Type B pancreatic cell (in vitro differentiated cells): ENCODE data around the gene TPSG1. TPM values are rescaled to one million over a fixed set of nuclear protein-coding genes. Genes with fewer than 3 reads are reported as not detected.

ENCODE experiments used
- DNase-seq: peaks from one replicate; pipeline ENCODE4 v3.0.0; 2021; ENCODE audit warnings: mixed read lengths; ENCODE audit not compliant: unreplicated experiment; ENCODE audit errors: extremely low spot score
- H3K27ac Mint-ChIP-seq: 2 replicates; pipeline ENCODE4 v1.8.0; 2021; ENCODE audit warnings: mild to moderate bottlenecking, mixed read lengths
- H3K27me3 Mint-ChIP-seq: 2 replicates; pipeline ENCODE4 v1.8.0; 2021; ENCODE audit warnings: mixed read lengths
- H3K36me3 Mint-ChIP-seq: 2 replicates; pipeline ENCODE4 v1.8.0; 2021; ENCODE audit warnings: mixed read lengths
- H3K4me1 Mint-ChIP-seq: one replicate; pipeline ENCODE4 v1.8.0; 2021; ENCODE audit warnings: mixed read lengths; ENCODE audit not compliant: unreplicated experiment
- H3K4me3 Mint-ChIP-seq: 2 replicates; pipeline ENCODE4 v1.8.0; 2021; ENCODE audit warnings: mild to moderate bottlenecking, mixed read lengths
- H3K9me3 Mint-ChIP-seq: 2 replicates; pipeline ENCODE4 v1.8.0; 2021; ENCODE audit warnings: mixed read lengths
- total RNA-seq: library from RNA; stranded (reverse); gene quantifications from 2 replicates; pipeline ENCODE4 v1.2.1, GENCODE V29; 2021; ENCODE audit warnings: low replicate concordance
- TF ChIP-seq, protein P1 (sequence below): fragments of 200-600 bp; sonication (generic); conservative IDR thresholded peaks from 2 replicates; pipeline ENCODE4 v1.5.0; 2021; ENCODE audit warnings: antibody characterized with exemption, mild to moderate bottlenecking

TPSG1 gene
- total RNA-seq, 1 donor from 2014 or later, result not detected

- H3K9me3 Mint-ChIP-seq, result no peaks in the 10 kb centered on the region
- DNase-seq, result no peak
- no peaks in the 10 kb centered on the region for H3K36me3 Mint-ChIP-seq
- H3K27ac Mint-ChIP-seq, result no peak overlapping the region
- TF ChIP-seq, protein P1, sequence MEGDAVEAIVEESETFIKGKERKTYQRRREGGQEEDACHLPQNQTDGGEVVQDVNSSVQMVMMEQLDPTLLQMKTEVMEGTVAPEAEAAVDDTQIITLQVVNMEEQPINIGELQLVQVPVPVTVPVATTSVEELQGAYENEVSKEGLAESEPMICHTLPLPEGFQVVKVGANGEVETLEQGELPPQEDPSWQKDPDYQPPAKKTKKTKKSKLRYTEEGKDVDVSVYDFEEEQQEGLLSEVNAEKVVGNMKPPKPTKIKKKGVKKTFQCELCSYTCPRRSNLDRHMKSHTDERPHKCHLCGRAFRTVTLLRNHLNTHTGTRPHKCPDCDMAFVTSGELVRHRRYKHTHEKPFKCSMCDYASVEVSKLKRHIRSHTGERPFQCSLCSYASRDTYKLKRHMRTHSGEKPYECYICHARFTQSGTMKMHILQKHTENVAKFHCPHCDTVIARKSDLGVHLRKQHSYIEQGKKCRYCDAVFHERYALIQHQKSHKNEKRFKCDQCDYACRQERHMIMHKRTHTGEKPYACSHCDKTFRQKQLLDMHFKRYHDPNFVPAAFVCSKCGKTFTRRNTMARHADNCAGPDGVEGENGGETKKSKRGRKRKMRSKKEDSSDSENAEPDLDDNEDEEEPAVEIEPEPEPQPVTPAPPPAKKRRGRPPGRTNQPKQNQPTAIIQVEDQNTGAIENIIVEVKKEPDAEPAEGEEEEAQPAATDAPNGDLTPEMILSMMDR, result no peak
- no peaks in the 10 kb centered on the region for H3K4me1 Mint-ChIP-seq
- H3K4me3 Mint-ChIP-seq, result no peak overlapping the region
- no peaks in the 10 kb centered on the region for H3K27me3 Mint-ChIP-seq
These were observed 510 bp downstream of the TPSG1 start for GRCh38 chr16:1224558-1224957.

DNA sequence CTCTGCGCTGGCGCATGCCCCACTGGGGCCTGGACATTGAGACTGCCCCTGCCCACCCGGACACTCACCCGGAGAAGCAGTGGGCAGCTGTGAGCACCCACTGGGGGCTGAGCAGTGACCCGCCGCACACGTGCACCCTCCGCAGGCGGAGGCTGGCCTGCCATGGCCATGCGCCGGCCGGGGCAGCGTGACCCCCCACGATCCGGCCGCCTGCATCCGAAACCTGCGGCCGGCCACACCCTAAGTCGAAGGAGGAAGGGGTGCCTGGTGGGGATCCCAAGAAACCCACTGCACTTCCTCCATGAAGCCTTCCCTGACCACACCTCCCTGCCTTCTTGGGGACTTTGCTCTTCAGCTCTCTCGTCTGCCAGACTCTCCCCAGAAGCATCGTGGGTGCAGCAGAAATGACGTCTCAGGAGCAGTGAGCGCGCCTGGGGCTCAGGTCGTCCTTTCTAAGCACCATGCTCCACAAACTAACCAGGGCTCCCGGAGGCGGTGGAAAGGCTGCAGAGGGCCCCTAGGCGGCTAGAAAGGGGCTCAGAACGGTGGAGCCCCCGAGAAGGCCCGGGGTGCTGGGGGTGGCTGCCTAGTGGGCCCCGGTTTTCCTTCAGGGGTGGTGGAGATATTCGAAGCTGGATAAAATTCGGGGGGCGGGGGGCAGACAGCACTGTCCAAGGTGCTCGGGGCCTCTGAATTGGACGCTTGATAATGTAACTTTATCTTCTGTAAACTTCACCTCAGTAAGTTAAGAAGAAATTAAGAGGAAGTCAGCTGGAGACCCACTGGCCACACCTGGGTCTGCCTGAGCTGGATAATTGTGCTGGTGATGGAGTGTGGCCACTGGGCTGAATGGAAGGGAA, 1.5 kb downstream of the TPSG1 start:
- TF ChIP-seq, protein P1, result no peak
- H3K27ac Mint-ChIP-seq, result no peak overlapping the region
- no peaks in the 10 kb centered on the region for H3K4me1 Mint-ChIP-seq
- H3K9me3 Mint-ChIP-seq, result no peaks in the 10 kb centered on the region
- DNase-seq, result no peak
- H3K4me3 Mint-ChIP-seq, result no peak overlapping the region
- H3K36me3 Mint-ChIP-seq, result no peaks in the 10 kb centered on the region
- H3K27me3 Mint-ChIP-seq, result no peaks in the 10 kb centered on the region

DNA sequence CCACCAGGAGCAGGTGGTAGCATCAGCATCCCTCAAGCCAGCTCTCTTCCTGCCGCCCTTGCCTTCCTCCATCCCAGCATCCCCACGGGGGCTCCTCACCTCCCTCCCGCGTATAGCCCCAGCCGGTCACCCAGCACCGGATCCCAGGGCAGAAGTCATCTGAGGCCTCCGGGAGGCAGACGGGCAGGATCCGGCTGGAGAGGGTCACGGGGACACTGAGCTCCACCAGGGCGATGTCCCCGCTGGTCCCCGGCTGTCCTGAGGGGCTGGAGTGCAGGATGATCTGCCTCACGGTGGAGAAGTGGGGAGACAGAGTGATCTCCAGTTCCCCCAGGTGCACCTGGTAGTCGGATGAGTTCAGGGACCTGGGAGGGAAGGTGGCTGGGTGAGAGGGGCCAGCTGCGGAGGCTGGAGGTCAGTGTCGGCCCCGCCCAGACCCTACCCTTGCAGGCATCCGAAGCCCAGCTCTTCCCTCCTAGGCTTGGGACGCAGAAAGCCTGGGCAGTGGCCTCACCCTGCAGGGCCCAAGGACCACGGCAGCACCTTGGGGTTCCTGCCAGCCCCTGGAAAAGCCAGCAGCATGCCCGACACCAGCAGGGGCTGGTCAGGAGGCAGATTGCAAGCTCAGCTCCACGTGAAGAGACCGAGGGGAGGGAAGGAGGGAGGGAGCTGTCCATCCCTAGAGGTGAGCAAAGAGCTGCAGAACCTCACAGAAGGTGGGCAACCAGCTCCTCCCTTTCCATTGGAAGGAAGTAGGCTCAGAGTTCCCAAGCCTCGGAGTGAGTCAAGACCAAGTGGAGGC, 2.3 kb downstream of the TPSG1 start:
- H3K4me1 Mint-ChIP-seq, result no peaks in the 10 kb centered on the region

GRCh38 chr16:1221628-1222552, 3.2 kb downstream of the TPSG1 start:
- no peaks in the 10 kb centered on the region for H3K36me3 Mint-ChIP-seq
- H3K4me1 Mint-ChIP-seq, result no peaks in the 10 kb centered on the region
- no peaks in the 10 kb centered on the region for H3K27me3 Mint-ChIP-seq

More for the DNA sequence above, 2.3 kb downstream of the TPSG1 start:
- no peak overlapping the region for H3K27ac Mint-ChIP-seq
- H3K4me3 Mint-ChIP-seq, result no peak overlapping the region
- no peak for DNase-seq
- H3K9me3 Mint-ChIP-seq, result no peaks in the 10 kb centered on the region
- no peaks in the 10 kb centered on the region for H3K36me3 Mint-ChIP-seq
- H3K27me3 Mint-ChIP-seq, result no peaks in the 10 kb centered on the region
- TF ChIP-seq, protein P1, result no peak

More at GRCh38 chr16:1221628-1222552, 3.2 kb downstream of the TPSG1 start:
- DNase-seq, result no peak
- Mint-ChIP-seq H3K9me3 (no peaks in the 10 kb centered on the region), H3K27ac (no peak overlapping the region), H3K4me3 (no peak overlapping the region)
- TF ChIP-seq, protein P1, result no peak
